HG03469 (cell line): Measurements from ENCODE around the gene FKRP.

Experiments
- ATAC-seq: cut with Tn5 transposase; IDR thresholded peaks from one replicate; pipeline ENCODE4 v1.9.1; 2021; ENCODE audit warnings: mild to moderate bottlenecking, moderate library complexity, moderate number of reproducible peaks; ENCODE audit not compliant: unreplicated experiment

Gene FKRP

DNA sequence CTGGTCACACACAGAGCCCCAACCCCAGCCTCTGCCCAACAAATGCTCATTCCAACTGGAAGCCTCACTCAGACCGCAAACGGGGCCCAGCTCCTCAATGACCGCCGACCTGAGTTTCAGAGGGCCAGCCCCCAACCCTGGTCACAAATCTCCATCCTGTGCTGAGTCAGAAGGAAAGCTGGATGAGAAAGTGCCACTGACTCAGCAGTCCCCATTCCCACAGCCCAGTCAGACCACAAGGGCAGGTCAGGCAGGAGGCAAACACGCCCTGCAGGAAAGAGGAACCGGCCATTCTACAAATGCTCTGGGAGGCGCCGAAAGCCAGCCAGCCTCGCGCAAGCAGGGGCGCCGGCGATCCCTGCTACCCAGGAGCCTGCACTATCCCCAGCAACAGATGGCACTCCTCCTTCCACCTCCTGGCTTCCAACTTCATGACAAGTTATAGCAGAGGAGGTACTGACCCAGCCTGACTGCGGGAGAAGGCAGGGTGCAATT is 14.8 kb upstream of the FKRP start:
- ATAC-seq = no peak

DNA sequence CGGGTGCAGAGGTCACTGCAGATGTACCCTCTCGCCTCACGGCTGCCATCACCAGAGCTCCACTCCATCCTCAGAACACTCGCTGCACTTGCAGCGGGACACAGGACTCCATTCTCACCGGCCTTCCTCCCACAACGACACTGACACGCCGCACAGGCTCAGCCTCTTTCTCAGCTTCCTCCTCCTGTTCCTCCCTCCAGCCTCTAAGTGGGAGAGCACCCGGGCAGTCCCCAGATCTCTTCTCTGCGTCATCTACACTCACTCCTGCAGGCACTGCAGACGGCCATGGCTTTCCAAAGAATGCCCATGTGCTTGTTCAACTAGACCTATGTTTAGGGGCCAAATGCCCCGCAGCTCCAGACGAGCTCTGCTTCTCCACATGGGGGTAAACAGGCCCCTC is 14.3 kb upstream of the FKRP start:
- no peak for ATAC-seq

- ATAC-seq = no peak
These were observed 13.5 kb upstream of the FKRP start for GRCh38 chr19:46732172-46732938.

DNA sequence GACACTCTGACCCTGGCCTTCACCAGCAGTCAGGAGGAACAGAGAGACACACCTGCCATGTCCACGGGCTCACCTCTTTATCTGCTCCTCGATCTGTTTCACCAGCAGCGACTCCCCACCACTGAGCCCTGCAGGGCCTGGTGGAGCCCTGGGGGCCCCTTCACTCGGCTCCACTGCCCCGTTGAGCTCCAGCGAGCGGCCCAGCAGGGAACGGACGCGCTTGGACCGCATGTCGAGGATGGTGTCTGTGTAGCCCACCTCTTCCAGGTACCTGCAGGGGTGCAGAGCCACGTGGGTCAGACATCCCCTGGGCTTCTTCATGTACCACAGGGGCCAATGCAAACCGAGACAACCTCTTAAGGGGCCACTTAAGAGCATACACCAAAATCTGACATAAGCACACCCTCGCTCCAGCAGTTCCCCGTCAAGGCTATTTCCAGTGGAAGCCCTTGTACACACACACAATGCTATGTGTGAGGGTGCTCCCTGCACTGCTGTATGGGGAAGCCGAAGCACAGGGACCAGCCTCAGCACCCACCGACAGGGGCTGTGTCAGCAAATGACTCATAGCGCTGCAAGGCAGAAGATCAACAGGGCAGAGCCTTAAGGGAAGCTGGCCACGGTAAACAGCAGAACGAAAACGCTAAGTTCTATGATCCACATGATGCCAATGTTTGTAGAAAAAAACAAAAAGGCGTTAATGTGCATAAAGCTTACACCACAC is 12.7 kb upstream of the FKRP start:
- ATAC-seq = no peak

GRCh38 chr19:46733690-46734292 is 12.1 kb upstream of the FKRP start:
- no peak for ATAC-seq

- no peak for ATAC-seq
These were observed 9.1 kb upstream of the FKRP start for GRCh38 chr19:46736531-46737297.

DNA sequence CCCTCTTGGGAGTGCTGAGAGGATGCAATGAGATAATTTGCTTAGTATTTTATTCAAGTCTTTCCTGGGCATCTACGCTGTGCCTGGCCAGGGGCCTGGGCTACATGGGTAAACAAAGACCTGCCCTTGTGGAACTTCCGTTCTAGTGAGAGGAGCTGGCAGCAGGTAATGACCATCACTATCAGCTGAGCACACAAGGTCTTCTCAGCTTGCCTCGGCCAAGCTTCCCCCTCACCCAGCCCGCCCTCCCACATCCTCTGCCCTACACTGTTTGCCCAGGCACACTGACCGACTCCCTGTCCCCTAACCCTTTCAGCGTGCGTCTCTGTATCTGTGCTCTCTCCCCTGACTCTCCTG is 8.6 kb upstream of the FKRP start:
- no peak for ATAC-seq

- no peak for ATAC-seq
These were observed 8.1 kb upstream of the FKRP start for GRCh38 chr19:46737761-46738171.

- no peak for ATAC-seq
These were observed 6.5 kb upstream of the FKRP start for GRCh38 chr19:46739290-46739771.

DNA sequence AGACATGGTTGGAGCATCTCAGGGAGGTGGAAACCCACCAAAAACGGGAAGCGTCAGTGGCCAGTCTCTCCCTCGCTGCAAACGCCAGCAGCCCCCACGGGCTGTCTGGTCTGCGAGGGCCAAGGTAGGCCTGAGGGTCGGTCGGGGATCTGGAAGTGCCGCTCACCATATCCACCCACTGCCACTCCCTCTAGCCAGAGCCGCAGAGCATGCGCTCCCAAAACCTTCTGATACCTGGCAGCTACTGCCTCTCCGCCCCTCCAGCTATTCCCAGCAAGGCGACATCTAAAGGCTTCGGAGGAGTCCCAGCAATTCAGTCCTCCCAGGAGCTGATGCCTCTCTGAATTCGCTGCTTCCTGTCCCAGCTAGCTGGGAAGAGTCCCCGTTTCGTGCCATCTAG is 4.4 kb upstream of the FKRP start:
- ATAC-seq = no peak

DNA sequence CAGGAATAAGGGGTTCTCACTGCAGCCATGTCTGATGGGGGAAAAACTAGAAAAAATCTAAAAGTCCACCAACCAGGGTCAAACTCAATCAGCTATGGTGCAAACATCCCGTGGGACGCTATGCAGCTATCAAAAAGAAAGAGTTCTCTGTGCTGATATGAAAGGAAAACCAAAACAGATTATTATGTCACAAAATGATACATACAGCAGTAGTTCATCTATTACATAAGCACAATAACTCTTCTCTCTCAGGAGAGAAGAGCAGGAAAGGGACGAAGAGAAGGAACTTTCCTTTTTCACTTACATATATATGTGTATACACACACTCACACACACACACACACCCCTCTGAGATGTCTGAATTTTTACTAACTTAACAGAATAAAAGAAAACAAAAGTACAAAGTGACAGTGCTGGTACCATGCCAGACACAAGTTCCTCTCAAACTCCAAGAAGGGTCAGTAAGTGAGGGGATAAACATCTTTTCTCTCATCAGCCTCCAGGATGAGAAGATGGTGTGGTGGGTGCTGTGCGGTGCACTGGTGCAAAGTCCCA is 2.9 kb upstream of the FKRP start:
- ATAC-seq = no peak

DNA sequence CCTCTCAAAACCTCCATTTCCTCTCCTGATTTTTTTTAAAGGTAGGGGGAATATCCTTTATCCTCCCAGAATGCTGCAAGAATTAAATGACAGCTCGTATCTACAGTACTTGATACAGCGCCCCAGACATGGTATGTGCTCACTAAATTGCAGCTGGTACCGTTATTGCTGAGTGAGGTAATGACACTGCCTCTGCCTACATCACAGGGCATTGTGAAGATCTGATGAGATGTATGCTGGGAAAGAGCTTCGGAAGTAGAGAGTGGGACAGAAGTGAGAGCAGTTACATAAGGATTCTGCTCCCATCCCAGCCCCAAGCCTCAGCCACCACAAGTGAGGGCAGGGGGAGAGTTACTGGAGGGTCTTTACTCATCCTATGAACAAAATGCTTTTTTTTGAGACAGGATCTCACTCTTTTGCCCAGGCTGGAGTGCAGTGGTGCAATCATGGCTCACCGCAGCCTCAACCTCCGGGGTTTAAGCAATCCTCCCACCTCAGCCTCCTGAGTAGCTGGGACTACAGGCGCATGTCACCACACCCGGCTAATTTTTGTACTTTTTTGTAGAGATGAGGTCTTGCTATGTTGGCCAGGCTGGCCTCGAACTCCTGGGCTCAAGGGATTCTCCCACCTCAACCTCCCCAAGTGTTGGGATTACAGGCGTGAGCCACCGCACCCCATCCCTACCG is 1.7 kb upstream of the FKRP start:
- no peak for ATAC-seq

DNA sequence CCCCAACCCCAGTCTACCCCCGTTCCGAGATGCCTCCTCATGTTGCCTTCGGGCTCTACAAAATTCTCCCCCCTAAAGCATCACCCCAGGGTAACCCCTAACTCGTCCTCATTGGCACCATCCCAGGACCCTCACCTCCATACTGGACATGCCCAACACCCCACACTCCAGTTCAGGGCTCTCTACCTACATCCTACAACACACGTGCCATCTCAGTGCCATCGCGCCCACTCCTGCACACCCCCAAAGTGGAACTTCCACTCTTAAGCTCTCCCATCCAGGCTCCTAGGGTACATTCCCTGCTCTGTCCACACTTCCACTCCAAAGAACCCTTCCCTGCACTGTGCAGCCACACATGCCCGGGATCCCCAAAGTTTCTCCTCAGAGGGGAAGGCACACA is 827 bp upstream of the FKRP start:
- no peak for ATAC-seq

DNA sequence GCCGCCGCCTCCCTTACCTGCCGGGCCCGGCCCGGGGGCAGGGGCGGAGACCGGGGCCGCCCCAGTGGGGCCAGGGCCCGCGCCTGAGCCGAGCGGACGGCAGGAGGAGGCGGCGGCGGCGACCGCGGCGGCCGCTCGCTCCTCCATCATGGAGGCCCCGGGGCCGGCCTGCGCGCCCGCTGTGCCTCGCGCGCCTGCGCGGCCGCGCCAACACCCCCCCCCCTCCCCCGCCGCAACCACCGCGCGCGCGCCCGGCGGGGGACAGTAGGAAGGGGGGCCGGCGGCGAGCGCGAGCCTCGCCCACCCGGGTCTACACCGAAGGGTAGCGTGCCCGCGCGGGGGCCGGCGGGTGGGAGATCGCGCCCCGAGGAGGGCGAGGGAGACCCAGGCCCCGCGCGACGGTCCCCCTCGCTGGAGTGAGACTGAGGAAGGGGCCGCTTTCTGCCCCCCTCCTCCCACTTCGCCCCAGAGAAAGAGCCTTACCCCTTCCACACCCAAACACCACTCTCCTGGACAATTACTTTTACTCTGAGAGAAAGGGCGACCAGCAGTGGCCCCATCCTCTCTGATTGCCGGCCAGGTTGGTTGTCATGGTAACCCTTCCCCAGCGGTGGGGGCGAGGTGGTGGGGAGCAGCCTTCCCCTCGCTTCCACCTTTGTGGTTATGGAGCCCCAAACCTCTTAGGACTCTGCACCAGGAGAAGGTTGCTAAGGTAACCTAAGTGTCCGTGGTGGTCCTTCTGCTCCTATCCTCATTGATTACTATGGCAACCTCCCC is 612 bp downstream of the FKRP start, which contains the start of gene STRN4:
Gene STRN4 (minus strand): TSS at position 170 of the 777 bp plus-strand sequence. CDS start 20 bp downstream, at position 150.
- ATAC-seq = no peak

DNA sequence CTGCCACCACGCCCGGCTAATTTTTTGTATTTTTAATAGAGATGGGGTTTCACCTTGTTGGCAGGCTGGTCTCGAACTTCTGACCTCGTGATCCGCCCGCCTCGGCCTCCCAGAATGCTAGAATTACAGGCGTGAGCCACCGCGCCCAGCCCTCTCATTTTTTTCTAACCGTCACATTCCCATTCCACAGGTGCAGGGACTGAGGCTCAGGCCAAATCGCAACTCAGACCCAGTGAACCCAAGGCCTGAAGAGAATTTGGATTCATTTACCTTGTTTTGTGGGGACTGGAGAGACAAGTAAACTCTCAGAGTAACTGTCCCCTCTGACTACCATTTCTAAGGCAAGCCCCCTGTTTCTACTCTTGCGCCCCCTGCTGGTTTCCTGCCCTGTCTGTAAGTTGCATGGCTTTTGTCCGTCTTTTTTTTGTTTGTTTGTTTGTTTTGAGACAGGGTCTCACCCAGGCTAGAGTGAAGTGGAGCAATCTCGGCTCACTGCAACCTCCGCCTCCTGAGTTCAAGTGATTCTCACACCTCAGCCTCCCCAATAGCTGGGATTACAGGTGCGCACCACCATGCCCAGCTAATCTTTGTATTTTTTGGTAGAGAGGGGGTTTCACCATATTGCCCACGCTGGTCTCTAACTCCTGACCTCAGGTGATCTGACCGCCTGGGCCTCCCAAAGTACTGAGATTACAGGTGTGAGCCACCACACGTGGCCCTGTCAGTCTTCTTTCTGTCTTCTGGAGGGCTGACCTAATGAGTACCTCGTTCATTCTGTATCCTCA is 2.7 kb downstream of the FKRP start:
- no peak for ATAC-seq

- ATAC-seq = no peak
These were observed 7.7 kb downstream of the FKRP start for GRCh38 chr19:46753420-46754155.

DNA sequence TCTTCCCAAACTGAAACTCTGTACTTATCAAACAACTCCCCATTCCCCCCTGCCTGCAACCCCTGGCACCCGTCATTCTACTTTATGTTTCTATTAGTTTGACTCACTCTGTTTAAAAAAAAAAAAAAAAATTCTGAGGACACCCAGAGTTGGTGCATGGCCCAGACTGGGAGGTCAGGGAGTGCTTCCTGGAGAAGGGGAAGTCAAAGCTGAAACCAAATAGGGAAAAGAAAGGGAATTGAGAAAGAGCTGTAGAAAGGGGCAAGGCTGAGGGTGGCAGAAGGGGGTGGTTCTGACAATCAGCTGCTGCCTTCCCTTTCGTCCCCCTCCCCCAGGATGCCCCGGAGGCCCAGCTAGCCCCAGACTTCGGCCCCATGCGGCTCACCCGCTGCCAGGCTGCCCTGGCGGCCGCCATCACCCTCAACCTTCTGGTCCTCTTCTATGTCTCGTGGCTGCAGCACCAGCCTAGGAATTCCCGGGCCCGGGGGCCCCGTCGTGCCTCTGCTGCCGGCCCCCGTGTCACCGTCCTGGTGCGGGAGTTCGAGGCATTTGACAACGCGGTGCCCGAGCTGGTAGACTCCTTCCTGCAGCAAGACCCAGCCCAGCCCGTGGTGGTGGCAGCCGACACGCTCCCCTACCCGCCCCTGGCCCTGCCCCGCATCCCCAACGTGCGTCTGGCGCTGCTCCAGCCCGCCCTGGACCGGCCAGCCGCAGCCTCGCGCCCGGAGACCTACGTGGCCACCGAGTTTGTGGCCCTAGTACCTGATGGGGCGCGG is 9.4 kb downstream of the FKRP start:
- ATAC-seq = no peak
